ENCODE data around the gene FGG.
A peak's percentile ranks its signal among the peaks of the same experiment; 100 is the strongest.
"Not testable (repeated sequence)": the region's sequence is repeated elsewhere in the genome, so short reads cannot be mapped to it uniquely, and the experiment has no call there.

Gene FGG

DNA sequence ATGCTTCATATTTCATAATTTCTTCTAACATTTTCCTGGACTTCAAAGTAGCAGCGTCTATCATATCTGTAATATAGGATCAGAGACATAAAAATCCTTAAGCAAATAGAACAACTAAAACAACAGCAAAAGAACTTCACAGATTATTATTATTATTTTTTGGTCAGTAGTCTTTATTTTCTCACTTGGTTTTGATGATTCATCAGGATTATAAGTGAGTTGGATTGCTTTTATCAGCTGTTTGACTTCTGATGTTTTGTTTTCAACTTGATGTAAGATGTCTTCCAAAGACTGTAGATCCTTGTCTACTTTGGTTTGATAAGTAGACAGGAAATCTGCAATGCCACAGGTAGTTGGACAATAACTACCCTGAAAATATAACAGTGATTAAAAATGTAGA lies 623 bp downstream of the FGG start:
- no peak for DNase-seq (ENCODE audit: low read depth)

DNA sequence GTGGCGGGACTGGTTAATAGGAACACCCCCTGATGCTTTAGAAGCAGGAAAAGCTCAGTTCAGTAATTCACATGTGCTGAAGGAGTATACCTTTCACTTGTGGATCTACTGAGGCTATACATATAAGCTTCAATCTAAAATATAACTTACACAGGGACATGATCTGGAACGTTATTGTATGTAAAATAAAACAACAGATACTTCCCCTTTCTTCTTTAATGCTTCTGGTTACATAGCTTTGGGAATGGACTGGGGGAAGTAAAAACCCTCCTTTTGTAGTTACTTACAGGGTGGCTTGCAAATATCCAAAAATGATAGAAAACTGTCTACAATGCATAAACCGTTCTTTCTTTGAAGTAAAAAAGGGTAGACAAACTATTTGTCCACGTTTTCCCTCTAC lies 1.9 kb downstream of the FGG start:
- no peak for DNase-seq (ENCODE audit: low read depth)

DNA sequence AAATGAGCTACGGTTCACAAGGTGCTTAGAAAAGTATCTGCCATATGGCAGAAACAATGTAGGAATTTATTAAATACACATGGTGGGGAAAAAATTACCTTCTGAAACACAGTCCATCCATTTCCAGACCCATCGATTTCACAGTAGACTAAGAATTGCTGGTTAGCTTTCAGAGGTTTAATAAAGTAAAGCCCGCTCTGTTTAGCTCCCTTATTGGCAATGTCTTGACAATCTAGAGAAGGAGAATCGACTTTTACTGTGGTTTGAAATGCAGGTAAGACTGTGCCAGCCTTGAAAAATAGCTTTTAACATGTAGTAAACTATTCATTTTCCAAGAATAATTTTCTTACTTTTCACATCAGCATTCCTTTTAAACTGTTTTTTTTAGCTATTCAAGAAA lies 2.9 kb downstream of the FGG start:
- DNase-seq (ENCODE audit: low read depth): no peak

DNA sequence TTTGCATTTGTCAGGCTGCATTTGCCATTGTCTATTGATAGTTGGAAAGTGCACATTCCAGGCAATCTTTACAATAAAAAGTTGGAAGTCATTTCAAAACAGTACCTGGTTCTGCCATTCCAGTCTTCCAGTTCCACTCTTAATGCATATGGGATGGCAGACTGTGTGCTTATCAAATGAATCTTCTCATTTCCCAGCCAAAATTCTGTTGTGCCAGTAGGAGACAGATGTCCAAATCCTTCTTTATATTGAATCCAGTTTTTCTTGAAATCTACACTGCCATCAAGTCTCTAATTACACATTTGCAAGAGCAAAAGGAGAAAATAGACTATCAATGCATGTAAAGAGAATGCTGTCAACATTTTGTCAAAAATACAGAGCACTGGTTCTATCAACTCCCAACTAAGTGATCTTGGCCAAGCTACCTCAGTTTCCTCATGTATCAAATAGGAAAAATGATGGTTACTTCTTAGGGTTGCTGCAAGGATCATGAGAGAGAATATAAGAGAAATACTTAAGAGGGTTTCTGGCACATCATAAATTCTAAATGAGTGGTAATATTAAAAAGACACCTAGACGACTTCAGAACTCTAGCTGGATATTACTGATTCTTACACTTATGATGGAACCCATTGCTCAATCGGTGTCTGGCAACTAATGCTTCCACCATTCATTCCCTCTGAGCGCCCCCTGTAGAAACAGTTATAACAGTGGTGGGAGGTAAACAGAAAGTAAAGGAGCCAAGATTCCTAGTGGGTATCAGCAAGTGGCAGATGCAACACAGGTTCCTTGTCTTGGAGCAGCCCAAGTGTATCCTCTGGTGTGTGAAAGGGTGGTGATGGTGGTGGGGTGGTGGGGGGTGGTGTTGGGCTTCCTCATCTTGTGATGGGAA lies 3.8 kb downstream of the FGG start:
- DNase-seq (ENCODE audit: low read depth): no peak

DNA sequence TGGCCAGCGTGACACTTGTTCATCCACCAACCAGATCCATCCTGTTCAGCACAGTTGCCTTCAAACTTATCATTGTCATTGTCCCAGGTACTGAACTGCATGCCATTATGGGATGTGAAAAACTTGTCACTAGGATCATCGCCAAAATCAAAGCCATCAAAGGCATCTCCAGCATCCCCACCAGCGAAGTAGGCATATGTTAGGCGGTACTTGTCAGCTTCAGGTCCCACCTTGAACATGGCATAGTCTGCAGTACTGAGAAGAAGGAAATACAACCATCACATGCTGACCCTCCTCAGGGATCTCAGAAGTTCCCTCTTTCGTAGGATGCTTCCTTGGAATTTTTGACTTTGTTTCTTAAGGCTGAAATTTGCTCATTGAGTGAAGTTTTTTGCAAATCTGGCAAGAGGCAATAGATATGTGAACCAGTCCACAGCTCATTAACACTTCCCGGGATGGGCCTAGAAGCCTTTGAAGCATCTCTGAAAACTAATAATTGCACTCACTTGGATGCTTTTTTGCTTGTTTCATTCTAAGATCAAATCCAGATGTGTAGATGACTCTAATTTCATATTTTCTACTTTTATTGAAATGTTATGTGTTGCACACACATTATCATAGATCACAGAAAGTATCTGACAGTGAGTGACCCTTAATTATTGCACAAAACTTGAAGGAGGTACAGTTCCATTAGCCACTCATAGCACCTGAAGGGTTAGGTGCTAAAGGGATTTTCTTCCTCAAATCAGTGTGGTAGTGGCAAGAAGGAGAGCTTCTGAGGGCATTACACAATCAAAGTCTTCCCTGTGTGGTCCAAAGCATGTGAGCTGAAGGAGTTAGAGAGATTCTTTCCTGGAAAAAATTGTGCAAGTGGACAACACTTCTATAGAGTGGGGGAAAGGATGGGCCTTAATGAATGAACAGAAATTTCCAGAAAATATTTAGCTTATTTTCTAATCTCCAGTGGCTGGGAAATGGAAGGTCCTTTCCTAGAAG lies 5.4 kb downstream of the FGG start:
- no peak for DNase-seq (ENCODE audit: low read depth)

DNA sequence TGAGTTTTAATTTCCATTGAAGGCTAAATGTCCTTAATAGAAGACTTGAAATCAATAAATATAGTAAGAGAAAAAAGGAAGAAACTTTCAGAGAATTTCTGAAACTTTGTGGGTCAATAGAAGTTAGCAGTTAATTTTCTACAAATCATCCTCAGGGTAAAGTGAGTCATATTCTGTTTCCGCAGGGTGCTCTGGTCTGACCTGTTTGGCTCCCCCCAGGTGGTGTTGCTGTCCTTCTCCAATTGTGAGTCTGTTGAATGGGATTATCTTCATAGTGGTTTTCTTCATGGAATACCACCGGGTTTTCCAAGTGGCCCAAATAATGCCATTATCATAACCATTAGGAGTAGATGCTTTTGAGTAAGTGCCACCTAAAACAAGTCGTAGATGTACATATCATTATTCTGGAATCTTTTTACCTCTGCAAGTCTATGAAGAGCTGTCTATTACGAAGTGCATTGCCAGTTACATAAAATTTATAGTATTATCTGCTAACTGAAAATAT lies 7.7 kb downstream of the FGG start:
- DNase-seq (ENCODE audit: low read depth): no peak

DNA sequence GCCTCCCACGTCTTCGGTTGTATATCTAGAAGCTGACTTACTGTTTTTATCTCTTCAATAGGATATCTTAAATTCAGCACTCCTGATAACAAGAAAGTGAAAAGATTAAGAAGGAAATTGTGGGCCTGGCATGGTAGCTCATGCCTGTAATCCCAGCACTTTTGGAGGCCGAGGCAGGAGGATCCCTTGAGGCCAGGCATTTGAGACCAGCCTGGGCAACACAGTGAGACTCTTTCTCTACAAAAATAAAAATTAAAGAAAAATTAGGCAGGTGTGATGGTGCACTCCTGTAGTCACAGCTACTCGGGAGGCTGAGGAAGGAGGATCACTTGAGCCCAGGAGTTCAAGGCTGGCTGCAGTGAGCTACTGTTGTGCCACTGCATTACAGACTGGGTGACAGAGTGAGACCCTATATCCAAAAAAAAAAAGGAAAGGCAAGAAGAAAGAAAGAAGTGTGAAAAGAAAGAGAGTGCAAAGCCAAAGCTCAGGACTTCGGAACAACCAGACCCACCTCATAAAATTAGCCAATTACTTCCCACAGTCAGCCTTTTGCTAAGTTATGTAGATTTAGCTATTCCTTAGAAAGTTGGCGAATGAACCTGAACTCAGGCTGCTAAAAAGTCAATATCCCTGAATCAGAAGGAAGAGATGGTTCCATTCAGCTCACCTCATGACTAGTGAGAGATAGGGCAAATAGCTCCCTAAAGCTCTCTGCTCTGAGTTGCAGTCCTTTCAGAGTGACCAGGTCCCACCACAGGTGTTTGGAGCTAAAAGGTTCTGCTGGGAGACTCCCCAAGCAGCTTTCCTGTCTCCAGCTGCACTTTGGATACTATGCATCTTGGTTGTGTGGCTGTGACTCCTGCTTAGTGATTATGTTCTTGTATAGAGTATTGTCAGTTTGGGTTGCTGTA lies 9.2 kb downstream of the FGG start:
- DNase-seq (ENCODE audit: low read depth): no peak

DNA sequence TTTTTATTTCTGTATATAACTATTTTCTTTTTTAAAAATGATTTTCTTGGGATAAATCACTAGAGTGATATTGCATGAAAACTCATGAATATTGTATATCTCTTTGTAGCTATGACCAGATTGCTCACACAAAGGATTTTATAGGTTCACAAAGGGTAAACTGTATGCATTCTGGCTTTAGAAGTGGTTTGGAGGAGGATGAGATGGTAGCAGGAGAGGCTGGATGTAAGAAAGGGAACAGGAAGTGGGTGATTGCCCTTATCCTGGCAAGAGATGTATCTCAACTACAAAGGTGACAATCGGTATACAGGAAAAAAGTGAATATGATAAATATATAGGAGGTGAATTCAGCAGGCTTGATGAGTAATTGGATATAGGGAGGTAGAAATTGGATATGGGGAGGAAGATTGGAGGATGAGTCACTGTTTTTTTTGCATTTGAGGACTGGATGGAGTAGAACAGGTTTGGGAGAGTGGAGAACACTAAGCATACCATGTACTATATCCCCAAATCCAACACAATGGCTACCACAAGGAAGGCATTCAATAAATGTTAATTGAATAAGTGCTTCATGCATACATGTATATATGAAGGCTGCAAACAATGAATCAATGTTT lies 9.9 kb downstream of the FGG start:
- peak; percentile 31 for DNase-seq (ENCODE audit: low read depth)

DNA sequence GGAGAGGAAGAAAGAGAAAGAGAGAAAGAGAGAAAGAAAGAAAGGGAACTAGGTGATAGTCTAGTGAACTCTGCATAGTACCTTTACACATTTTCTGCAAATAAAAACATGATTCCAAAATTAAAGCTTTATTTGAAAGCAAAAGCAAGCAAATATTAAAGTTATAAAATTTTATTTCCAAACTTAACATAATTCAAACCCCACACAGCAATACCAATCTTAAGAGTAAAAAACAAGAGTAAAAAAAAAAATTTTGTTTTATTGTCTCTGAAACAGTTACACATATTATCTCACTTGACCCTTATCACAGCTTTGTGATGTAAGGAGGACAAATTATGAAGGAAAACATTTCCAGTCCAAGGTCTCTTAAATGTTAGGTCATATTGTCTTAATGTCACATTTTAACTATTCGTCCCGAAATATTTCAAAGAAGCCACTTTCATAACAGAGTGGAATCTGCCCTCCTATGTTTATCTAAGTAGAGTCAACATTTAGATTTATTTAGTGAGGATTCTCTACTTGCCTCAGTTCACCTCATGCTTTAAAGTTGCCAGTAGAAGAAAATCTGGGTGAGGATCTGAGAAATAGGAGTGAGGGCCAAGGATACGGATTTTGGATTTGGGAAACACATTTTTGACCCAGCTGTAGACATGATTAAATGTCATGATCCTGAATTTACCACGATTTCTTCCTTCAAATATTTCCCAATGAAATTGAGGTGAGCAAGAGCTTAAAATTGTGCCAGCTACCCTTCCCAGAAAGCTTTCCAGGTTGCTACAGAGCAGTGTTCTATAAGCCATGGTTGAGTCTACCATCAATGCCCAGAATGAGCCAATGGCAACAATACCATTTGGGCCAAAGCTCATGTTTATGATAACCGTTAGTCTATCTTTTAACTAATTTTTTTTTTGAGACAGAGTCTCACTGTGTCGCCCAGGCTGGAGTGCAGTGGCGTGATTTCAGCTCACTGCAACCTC lies 14.4 kb downstream of the FGG start:
- no peak for DNase-seq (ENCODE audit: low read depth)

DNA sequence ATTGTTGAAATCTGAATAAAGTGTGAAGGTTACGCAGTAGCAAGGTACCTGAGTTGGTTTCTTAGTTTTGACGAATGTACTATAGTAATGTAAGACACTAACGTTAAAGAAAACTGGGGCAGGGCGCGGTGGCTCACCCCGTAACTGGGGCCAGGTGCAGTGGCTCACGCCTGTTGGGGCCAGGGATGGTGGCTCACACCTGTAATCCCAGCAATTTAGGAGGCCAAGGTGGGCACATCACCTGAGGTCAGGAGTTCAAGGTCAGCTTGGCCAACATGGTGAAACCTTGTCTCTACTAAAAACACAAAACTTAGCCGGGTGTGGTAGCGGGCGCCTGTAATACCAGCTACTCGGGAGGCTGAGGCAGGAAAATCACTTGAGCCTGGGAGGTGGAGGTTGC lies 15.2 kb downstream of the FGG start:
- not testable (repeated sequence) for DNase-seq (ENCODE audit: low read depth)

DNA sequence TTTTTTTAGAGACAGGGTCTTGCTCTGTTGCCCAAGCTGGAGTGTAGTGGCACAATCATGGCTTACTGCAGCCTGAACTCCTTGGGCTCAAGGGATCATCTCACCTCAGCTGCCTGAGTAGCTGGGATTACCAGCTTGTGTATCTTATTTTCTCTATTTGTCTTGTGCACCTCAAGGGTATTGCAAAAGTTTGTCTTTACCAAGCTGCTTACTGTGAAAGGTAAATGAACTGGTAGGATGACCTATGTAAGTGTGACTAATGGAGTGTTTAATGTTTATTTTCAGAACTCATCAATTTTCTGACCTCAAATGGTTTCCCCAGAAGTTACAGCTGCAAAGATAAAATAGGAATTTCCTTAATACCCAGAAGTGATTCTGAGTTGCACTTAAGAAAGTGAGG lies 16.6 kb downstream of the FGG start:
- DNase-seq (ENCODE audit: low read depth): no peak

DNA sequence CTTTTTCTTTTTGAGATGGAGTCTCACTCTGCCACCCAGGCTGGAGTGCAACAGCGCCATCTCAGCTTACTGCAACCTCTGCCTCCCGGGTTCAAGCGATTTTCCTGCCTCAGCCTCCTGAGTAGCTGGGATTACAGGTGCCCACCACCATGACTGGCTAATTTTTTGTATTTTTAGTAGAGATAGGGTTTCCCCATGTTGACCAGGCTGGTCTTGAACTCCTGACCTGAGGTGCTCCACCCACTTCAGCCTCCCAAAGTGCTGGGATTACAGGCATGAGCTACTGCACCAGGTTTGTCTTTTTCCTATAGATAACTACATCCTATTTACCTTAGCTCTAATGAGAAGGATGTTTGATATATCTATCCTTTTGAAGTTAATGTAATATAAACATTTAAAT lies 18.1 kb downstream of the FGG start:
- not testable (repeated sequence) for DNase-seq (ENCODE audit: low read depth)

DNA sequence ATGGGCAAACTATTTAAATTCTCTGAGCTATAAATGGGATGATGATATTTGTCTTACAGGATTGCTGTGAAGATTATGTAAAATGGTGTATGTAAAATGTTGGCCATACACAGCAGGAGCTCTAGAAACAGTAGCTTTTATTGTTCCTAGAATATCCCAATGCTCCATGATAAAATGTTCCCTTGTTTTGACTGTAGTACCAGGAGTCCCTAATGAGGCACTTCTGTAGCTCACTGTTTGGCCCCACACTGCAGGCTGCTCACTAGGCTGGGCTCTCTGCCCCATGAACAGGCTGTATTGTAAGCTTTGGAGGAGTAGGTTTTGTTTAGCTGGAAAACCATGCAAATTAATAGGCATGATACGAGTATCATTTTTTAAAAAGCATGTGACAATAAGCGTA lies 18.6 kb downstream of the FGG start:
- no peak for DNase-seq (ENCODE audit: low read depth)

DNA sequence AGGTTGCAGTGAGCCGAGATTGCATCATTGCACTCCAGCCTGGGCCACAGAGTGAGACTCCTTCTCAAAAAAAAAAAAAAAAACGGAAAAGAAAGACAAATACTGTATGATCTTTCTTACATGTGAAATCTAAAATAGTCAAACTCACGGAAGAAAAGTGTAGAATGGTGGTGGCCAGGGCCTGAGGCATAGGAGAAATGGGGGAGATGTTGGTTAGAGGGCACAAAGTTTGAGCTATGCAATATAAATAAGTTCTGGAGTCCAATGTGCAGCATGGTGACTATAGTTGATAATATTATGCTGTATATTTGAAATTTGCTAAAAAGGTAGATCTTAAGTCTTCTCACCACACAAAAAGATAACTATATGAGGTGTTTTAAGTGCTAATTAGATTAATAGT lies 20.6 kb downstream of the FGG start:
- no peak for DNase-seq (ENCODE audit: low read depth)

DNA sequence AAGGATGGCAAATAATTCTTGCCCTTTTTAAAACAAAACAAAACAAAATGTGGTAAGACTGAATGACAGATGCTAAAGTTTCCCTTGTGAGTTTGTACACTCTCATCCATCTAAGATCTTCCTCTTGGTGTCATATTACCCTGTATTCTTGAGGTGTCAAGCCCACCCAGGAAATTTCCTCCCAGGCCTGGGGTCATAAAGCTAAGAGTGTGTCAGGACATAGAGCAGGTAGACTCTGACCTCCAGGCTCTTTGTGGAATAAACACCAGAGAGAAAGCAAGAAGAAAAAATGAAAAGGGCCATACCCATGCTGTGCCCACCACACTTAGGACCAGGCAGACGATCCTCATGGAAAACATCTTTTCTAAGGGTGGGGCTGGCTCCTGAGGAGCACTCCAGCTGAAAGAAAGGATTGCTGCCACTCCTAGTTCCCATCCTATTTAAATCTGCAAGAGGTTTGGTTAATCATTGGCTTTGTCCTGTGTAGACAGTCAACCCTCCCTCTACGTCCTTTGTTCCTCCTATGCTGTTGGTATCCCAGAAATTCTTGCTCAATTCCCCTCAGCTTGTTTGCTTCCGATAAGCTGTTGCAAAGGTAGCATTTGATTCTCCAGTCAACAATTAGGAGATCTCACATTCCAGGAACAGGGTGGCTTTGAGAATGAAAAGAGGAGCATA lies 22.0 kb downstream of the FGG start, which contains the start of gene FGA:
Gene FGA, minus strand, starts transcription at position 414 of the 678 bp plus-strand sequence. Its CDS starts 55 bp downstream, at position 359.
- DNase-seq (ENCODE audit: low read depth): no peak

DNA sequence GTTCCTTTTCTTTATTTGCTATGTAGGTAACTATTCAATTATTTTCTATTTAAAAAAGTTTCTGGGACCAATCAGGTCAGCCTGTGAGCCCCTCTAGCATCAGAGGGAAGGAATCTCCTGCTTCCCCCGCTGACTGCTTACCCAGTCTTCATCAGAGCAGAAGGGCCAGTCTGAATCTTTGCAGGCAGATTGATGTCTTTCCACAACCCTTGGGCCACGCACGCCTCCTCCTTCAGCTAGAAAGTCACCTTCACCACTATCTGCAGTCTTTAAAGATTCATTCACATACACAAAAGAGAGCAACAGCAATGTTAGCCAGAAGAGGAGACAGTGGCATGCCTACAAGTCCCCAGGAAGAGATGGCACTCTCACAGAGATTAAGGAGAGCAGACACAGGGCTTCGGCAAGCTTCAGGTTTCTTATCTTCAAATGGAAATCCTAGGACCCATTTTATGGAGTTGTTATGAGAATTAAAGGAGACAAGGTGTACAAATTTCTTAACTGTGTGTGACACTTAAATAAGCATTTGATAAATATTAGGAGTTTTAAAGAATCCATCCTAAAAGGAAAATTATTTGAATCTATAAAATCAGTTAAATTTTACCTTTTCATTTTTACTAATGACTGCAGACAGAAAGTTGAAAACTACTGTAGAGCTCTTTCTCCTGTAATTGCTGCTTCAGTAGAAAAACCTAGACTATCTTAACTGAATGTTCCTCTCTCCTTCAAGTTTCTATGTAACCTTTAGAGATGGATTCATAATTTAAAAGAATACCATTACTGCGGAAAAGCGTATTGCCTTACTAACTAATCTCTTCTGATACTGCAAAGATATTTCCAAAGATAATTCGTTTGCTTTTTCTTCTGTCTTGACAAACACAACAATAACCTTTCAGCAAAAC lies 22.9 kb downstream of the FGG start:
- no peak for DNase-seq (ENCODE audit: low read depth)

DNA sequence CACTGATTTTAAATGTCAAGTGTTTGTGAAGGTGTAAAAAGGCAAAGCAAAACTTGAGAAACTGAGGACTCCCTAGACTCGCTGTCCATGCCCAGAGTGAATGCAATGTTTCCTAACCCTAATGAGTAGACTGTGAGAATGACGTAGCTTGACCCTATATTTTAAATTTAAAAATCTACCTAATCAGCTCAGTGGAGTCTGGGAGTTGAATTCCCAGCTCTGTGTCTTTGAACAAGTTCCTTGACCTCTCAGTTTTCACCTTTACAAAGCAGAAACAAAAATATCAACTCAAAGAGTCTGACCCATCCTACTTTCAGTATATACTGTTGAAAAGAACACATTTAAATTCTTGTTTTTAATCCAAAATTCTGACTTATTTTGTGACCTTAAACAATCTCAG lies 24.3 kb downstream of the FGG start:
- no peak for DNase-seq (ENCODE audit: low read depth)

All from HS-27A (cell line).